CD4-positive, alpha-beta T cell treated with Interleukin-21 for 1 hour (primary cell): ENCODE data around the gene MAPK4.
"Not testable (repeated sequence)": the region's sequence is repeated elsewhere in the genome, so short reads cannot be mapped to it uniquely, and the experiment has no call there.

ENCODE experiments used
- DNase-seq: peaks from one replicate; pipeline ENCODE4 v3.0.0-alpha.2; 2020

MAPK4 gene

DNA sequence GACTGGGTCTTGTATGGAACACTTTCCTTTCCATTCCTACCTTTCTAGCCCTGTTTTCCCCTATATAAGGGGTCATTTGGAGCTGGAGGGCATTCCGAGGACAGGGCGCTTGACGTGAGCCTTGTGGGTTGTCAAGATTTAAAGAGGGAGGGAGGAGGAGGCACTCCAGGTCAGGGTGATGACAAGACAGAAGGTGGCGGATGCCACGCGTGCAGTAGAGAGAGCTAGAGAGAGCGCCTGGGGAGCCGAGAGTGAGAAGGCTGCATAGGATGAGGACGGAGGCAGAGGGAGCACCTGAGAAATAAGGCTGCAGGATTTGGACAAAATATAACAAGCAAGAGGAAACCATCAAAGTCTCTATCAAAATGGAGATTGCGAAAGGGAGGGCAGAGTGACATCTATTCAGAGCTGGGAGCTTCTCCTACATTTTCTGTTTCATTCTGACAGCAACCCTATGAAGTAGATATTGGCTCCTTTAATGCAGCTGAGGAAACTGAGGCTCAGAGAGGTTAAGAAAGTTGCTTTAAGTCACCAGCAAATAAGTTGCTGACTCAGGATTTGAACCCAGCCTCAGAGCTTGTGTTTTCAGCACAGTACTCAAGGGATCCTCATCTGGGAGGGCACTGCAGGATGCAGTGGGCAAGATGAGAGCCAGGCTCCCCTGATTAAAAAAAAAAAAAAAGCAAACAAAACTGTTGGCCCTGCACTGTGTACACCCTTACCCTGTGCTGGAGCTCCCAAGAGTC is 135.7 kb downstream of the MAPK4 start:
- no peak for DNase-seq

DNA sequence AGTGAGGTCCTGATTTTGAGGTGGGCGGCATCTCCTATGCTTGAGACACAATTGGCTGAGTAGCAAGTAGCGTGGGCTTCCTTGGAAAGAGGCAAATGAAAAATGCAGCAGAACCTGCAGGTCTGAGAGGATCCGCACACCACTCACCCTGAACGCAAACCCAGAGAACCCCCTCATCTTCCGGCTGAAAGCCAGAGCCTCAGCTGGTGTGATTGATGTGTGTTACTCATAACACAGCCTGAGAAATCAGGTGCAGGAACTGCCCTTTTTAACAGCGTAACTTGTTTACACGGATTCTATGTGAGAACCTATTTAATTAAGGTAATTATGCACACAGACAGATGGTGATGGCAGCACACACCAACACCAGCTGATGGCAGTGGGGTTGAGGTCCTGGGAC is 136.5 kb downstream of the MAPK4 start:
- no peak for DNase-seq

DNA sequence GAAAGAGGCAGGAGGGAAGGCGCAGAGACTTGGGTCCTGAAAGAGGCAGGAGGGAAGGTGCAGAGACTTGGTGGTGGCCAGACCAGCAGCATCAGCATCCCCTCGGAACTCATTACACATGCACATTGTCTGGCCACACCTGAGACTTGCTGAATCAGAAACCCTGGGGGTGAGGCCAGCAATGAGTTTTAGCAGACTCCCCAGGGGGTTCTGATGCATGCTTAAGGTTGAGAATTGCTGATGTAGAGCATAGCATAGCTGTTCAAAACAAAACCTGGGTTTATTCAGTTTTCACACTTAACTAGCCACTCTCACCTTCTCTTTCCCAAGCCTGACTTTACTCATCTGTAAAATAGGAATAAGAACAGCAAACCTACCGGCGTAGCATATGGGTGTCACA is 137.0 kb downstream of the MAPK4 start:
- no peak for DNase-seq

DNA sequence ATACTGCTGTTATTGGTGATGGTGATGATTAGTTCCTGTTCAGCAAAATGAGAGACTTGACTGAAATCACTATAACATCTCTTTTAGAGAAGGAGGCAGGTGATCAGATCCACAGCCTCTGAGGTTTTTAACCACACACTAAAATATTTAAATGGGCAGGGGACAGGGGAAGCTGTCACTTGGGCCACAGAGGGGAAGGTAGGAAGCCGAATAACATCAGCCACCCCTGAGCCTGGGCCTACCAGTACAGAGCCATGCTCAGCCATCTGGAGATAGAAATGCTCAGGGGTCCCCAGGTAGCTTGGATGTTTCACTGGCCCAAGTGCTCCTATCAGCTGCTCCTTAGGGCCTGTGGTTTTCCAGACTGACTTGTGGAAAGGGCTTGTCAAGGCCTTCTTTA is 137.6 kb downstream of the MAPK4 start:
- no peak for DNase-seq

DNA sequence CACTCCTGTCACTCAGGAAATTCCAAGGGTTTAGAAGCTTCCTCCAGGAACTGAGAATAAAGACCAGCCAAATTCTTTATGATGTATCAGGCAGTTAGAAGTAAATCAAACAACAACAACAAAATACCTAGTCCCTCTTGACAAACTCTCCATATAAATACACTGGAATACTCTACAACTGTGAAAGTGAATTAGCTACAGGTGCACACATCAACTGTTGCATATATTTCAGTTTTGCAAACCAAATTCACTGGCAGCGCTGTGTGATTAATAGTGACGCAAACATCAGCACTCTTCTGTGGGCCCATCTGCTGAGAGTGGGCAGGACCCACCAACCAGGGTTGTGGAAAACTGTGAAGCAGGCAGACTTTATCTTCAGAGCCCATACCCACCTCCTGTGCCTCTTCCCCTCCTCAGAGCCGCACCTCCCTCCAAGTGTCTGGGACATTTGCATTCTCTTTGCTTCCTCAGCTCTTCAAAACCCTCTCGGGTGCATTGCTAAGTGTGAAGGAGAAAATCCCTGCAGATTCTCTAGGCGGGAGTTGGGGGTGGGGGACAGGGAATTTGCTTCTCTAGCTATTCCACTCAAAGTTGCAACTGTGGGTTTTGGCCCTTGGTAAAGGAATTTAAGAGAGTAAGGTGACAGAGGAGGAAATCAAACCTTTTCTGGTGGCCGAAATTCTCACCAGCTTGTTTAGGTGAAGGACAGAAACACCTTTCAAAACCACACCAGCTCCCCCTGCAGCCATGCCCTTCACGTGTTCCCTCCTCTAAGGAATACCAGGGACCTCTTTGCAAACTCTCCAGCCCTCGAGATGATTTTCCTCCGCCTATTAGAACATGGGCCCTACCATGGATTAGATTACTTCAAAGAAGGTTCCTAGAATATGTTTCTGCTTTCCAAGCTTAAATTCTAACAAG is 140.6 kb downstream of the MAPK4 start:
- no peak for DNase-seq

- no peak for DNase-seq
These were observed 144.6 kb downstream of the MAPK4 start for GRCh38 chr18:50704357-50704940.

DNA sequence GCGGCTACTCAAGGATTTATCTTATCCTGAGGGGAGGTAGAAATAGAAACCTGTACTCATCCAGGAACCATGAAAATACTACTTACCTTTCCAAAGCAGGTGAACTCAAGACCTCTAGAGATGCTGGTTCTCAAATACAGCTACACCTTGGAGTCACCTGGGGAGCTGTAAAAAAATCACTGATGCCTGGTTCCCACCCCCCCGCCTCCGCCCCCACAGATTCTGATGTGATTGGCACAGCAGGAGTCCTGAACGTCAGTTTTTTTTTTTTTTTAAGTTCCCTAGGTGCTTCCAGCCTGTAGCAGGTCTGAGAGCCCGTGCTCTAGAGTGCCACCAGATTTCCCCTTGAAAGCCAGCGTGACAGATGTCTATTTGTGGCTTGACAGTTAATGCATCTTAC is 146.3 kb downstream of the MAPK4 start:
- no peak for DNase-seq

- DNase-seq: no peak
These were observed 146.8 kb downstream of the MAPK4 start for GRCh38 chr18:50706651-50707050.

GRCh38 chr18:50707297-50707696 is 147.4 kb downstream of the MAPK4 start:
- not testable (repeated sequence) for DNase-seq

DNA sequence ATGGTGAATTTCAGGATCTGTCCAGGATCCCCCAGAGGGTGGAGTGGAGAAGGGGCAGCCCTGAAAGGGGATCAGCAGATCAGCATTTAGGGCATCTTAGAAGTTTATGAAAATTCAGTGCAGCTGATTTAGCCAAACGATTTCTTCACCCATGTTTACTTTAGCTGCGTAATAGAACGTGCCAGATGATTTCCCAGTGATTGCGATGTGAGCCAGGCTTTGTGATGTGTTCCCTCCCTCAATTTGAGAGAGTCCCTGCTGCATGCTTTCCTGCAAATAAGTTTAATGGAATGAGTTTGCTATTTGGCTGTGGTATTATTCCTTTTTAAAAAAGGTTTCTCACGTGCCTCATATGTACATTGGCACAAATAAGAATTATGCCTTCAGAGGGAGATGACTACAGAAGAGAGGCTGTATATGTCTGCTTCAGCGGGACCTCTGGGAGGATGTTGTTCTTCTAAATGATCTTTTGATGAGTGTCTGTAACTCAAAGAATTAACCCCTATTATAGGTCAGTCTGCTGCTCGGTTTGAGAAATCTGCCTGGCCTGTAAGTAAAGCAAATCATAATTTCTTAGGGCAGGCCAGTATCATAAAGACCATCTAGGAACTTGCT is 148.1 kb downstream of the MAPK4 start:
- DNase-seq: no peak

GRCh38 chr18:50709193-50709592 is 149.3 kb downstream of the MAPK4 start:
- DNase-seq: no peak

GRCh38 chr18:50711386-50711785 is 151.5 kb downstream of the MAPK4 start:
- no peak for DNase-seq

DNA sequence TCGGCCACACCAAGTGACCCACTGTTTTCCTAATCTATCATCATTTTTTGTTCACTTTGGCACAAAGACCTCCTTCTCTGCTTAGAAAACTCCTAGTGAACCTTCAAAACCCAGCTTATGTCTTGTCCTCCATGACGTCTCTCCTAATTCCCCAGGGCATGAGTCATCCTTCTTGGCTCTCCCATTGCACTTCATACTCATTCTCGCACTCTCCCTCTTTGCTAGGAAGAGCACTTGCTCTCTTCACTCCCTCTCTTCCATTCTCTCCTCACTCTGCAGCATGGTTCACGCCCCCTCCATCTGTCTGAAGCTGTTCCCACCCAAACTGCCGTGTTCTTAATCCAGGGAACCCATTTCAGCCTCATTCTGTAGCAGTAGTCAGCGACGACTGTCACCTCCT is 156.0 kb downstream of the MAPK4 start:
- no peak for DNase-seq

GRCh38 chr18:50716902-50717301 is 157.0 kb downstream of the MAPK4 start:
- no peak for DNase-seq

GRCh38 chr18:50717563-50717962 is 157.7 kb downstream of the MAPK4 start:
- DNase-seq: no peak

DNA sequence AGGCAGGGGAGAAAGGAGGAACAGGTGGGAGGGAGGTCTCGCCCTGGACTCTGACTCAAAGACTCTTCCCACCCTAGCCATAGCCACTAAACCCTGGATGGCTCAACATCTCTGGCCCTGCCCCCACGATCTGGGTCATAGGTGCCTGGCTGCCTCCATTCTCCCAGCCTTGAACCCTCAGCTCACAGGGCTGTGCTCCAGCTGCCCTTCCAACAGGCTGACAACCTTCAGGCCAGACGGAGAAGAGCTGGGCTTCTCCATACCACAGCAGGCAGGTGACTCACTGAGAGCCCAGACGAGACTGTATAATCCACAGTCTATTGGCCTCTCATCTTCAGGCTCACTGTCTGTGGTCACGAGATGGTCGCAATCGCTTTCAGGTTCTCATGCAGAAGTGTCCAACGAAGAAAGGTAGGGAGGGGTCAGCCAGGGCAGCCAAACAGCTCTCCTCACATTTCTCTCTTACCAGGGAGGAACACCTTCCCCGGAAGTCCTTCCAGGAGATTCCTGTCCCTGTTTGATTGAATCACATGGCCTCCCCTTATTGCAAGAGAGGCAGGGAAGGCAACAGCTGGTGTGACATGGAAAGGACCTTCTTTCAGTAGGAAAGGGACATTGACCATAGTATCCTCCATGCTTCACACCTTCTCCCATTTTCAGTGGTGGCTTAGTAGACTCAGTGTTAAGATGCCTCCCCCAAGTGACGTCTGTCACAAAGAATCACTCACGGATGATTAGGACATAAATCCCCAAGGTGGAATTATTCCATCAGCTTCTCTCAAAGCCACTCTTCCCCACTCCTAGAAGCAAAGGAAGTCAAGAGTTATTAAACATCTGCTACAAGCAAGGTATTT is 159.8 kb downstream of the MAPK4 start:
- DNase-seq: no peak

DNA sequence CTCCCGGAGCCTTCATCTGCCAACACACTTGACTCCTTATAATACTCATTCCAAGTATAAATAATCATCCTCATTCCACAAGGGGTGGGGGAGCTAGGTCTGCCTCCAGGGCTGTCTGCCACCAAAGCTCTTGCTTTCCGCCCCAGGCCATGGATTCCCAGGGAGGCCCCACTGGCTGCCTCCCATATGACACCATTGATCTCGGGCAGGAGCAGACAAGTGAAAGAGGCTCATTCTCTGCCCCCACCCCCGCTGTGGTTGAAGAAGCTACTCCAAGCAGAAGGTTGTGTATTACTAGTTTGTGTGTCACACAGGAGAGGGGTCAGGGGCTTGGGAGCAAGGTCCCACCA is 160.4 kb downstream of the MAPK4 start:
- no peak for DNase-seq

- DNase-seq: no peak
These were observed 161.1 kb downstream of the MAPK4 start for GRCh38 chr18:50721006-50721405.

DNA sequence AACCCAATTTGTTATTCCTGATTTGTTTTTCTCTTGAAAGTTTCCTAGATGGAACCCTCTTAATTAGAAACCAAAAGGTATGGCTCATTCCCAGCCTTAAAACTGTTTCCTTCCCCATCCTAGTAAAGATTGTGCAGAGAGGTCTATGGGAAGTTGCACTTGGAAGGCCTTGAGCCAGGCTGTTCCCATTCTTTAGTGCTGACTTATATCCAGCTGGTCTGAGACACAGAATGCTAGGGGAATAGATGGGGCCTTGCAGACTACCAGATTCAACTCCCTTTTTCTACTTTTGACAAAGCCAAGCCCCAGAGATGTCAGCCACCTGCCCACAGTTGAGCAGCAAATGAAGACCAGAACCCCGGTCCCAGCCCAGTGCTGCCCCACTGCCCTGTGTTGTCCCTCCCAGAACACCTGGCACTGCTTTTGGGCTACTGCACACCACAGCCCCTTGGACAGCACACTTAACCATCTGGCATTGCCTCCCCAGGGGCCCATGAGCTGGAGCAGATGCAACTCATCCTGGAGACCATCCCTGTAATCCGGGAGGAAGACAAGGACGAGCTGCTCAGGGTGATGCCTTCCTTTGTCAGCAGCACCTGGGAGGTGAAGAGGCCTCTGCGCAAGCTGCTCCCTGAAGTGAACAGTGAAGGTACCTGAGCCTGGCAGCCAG is 161.7 kb downstream of the MAPK4 start:
- no peak for DNase-seq

DNA sequence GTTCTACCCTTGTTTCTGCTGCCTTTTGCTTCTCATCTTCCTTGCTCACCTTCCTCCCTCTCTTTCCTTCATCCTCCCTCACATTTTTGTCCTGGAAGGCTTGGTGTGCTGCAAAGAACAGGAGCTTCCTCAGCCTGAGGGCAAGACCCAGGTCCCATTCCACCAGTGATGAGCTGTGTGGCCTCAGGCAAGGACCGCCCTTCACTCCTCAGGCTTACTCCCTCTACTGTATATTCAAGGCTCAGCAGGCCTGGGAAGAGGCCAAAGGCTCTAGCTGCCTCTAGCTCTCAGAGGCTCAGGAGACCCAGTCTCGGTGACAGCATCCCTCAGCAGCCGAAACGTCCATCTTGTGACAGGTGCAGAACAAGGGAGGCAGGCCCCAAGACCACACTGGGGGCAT is 162.4 kb downstream of the MAPK4 start:
- DNase-seq: no peak

- no peak for DNase-seq
These were observed 164.9 kb downstream of the MAPK4 start for GRCh38 chr18:50724751-50725151.
